ENCODE measurements around the gene OSBPL2. TPM values are rescaled to one million over a fixed set of nuclear protein-coding genes. Genes with fewer than 3 reads are reported as not detected.

OSBPL2 gene
- total RNA-seq, 1 experiment from 2014 or later = 26.3 TPM

DNA sequence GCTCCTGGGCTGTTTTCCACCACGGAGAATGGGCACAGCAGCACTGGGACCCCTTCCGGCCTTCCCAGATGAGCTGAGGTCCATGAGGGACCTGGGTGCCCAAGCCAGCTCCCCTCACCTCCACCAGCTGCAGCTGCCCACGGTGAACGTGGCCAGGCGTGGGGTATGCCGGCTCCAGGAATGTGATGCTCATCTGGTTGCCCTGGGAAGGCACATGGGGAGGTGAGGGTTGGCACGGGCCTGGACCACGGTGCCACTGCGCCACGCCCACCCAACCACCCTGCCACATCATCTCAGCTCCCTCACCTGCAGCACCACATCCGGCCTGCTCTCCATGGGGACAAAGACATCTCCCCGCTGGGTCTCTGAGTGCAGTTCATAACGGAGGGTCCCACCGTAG, 88.2 kb downstream of the OSBPL2 start:
- intact Hi-C loops (cut with micrococcal nuclease; ENCODE audit: unreplicated experiment) = no loop called here
- POLR2A ChIA-PET (ENCODE audit: low non-redundant PET) = no interaction called here
- no peak overlapping the region for H3K27ac ChIP-seq (ENCODE audit: low read depth, low read length, poor library complexity, severe bottlenecking)
- TF ChIP-seq, protein P1, sequence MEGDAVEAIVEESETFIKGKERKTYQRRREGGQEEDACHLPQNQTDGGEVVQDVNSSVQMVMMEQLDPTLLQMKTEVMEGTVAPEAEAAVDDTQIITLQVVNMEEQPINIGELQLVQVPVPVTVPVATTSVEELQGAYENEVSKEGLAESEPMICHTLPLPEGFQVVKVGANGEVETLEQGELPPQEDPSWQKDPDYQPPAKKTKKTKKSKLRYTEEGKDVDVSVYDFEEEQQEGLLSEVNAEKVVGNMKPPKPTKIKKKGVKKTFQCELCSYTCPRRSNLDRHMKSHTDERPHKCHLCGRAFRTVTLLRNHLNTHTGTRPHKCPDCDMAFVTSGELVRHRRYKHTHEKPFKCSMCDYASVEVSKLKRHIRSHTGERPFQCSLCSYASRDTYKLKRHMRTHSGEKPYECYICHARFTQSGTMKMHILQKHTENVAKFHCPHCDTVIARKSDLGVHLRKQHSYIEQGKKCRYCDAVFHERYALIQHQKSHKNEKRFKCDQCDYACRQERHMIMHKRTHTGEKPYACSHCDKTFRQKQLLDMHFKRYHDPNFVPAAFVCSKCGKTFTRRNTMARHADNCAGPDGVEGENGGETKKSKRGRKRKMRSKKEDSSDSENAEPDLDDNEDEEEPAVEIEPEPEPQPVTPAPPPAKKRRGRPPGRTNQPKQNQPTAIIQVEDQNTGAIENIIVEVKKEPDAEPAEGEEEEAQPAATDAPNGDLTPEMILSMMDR (conservative IDR thresholded peaks at IDR 0.05; ENCODE audit: low read depth, low read length) = no peak
- H3K27me3 ChIP-seq (replicated peaks; ENCODE audit: insufficient read depth, low read depth, low read length, poor library complexity) = no peaks in the 10 kb centered on the region
- no peaks in the 10 kb centered on the region for H3K4me1 ChIP-seq (ENCODE audit: insufficient read depth, low read length, poor library complexity, severe bottlenecking)
- no peak overlapping the region for H3K4me3 ChIP-seq (ENCODE audit: low read depth, low read length, poor library complexity, severe bottlenecking)
- CTCF ChIA-PET = no interaction called here
- no peak for DNase-seq (ENCODE audit: low spot score)
- BruUV-seq (replicated peaks) = no TSS peak
- no peaks in the 10 kb centered on the region for H3K36me3 ChIP-seq (ENCODE audit: insufficient read depth, low read length, poor library complexity, severe bottlenecking)
- H3K9me3 ChIP-seq (ENCODE audit: low read depth, low read length, poor library complexity, severe bottlenecking) = no peaks in the 10 kb centered on the region

DNA sequence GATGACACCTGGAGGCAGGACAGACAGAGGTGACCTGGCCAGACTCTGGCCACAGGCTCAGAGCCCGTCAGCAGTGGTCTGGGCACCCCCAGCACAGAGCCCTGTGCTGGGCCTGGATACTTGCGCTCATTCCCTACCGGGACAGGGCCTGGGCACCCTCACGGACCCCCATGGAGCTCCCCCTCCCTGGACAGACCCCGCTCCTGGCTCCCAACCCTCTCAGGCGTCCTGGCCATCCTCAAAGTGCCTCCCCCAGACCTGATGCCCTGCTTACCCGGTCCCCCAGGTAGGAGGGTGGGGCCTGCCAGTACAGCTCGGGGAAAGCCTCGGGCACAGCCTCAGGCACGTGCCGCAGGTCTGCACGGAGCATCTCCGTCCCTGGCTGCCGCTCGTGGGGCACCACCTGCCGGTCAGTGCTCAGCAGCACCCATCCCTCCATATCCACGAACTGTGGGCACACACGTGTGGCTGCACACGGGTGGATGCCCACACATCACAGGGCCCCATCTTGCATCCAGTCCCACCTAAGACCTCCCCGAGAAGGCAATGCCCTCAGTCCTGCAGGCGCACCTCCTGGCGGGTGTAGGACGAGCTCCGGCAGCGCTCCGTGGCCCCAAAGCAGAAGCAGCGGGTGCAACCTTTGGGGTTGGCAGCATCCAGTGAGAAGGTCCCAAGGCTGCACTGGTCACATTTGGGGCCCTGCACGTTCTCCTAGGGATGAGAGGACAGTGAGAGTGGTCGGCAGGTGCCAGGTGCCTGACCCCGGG, 88.8 kb downstream of the OSBPL2 start:
- no peak for DNase-seq (ENCODE audit: low spot score)
- ChIA-PET POLR2A (ENCODE audit: low non-redundant PET) (no interaction called here), CTCF (no interaction called here)
- no peaks in the 10 kb centered on the region for H3K4me1 ChIP-seq (ENCODE audit: insufficient read depth, low read length, poor library complexity, severe bottlenecking)
- H3K9me3 ChIP-seq (ENCODE audit: low read depth, low read length, poor library complexity, severe bottlenecking) = no peaks in the 10 kb centered on the region
- no TSS peak for BruUV-seq (replicated peaks)
- intact Hi-C loops (cut with micrococcal nuclease; ENCODE audit: unreplicated experiment) = no loop called here
- no peaks in the 10 kb centered on the region for H3K36me3 ChIP-seq (ENCODE audit: insufficient read depth, low read length, poor library complexity, severe bottlenecking)
- TF ChIP-seq EZH2 (IDR thresholded peaks at IDR 0.05; ENCODE audit: borderline replicate concordance, low read depth, low read length, poor library complexity, severe bottlenecking) = no peak
- TF ChIP-seq, protein P1 (conservative IDR thresholded peaks at IDR 0.05; ENCODE audit: low read depth, low read length) = no peak
- H3K27me3 ChIP-seq (replicated peaks; ENCODE audit: insufficient read depth, low read depth, low read length, poor library complexity) = no peaks in the 10 kb centered on the region
- H3K27ac ChIP-seq (ENCODE audit: low read depth, low read length, poor library complexity, severe bottlenecking) = no peak overlapping the region
- H3K4me3 ChIP-seq (ENCODE audit: low read depth, low read length, poor library complexity, severe bottlenecking) = no peak overlapping the region

DNA sequence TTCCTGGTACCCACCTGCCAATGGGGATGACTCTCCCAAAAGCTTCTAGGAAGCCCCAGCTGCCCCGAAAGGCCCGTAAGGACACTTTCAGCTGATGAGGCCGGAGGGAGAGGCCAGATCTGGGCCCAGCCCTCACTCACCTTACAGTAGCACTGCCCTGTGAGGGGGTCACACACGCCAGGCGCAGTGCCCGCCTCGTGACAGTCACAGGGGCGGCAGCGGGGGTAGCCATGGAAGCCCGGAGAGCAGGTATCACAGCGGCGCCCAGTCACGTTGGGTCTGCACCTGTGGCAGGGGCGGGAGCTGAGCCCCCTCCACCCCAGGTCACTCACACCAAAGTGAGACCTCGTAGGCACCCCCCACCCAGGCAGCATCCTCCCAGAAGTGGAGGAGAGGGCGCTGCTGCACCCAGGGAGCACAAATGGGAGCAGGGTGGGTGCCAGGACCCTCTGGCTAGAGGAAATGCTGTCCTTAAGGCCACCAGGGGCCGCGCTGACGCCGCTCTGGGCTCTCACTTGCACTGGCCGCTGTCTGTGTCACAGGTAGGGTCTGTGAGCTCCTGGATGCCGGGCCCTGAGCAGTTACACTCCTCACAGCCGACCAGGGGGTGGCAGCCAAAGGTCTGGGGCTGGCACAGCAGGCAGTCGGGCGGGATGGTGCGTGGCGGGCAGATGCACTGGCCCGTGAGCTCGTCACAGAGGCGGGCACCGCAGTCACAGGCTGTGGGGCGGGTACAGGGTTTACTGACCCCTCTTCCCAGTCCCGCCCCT, 89.6 kb downstream of the OSBPL2 start:
- POLR2A ChIA-PET (ENCODE audit: low non-redundant PET) = no interaction called here
- no TSS peak for BruUV-seq (replicated peaks)

More for the DNA sequence above, 89.6 kb downstream of the OSBPL2 start:
- CTCF ChIA-PET = no interaction called here
- H3K4me1 ChIP-seq (ENCODE audit: insufficient read depth, low read length, poor library complexity, severe bottlenecking) = no peaks in the 10 kb centered on the region
- H3K4me3 ChIP-seq (ENCODE audit: low read depth, low read length, poor library complexity, severe bottlenecking) = no peak overlapping the region
- intact Hi-C loops (cut with micrococcal nuclease; ENCODE audit: unreplicated experiment) = no loop called here
- H3K27me3 ChIP-seq (replicated peaks; ENCODE audit: insufficient read depth, low read depth, low read length, poor library complexity) = no peaks in the 10 kb centered on the region
- TF ChIP-seq, protein P1 (conservative IDR thresholded peaks at IDR 0.05; ENCODE audit: low read depth, low read length) = no peak
- TF ChIP-seq EZH2 (IDR thresholded peaks at IDR 0.05; ENCODE audit: borderline replicate concordance, low read depth, low read length, poor library complexity, severe bottlenecking) = no peak
- no peak overlapping the region for H3K27ac ChIP-seq (ENCODE audit: low read depth, low read length, poor library complexity, severe bottlenecking)
- H3K36me3 ChIP-seq (ENCODE audit: insufficient read depth, low read length, poor library complexity, severe bottlenecking) = no peaks in the 10 kb centered on the region
- DNase-seq (ENCODE audit: low spot score) = no peak
- H3K9me3 ChIP-seq (ENCODE audit: low read depth, low read length, poor library complexity, severe bottlenecking) = no peaks in the 10 kb centered on the region
